Lower lobe of right lung (tissue), 2 donors: ENCODE data around the gene DOCK1. TPM values are rescaled to one million over a fixed set of nuclear protein-coding genes. Genes with fewer than 3 reads are reported as not detected.

Experiments
- ATAC-seq, 2 donors: fragments of 200-7000 bp; cut with Tn5 transposase; one replicate each; pipeline ENCODE4 v1.9.1; 2020 to 2022; ENCODE audit warnings: mild to moderate bottlenecking in 2 of 2, moderate library complexity in 2 of 2
- DNase-seq: peaks from one replicate; pipeline ENCODE4 v3.0.0-alpha.2; 2020
- H3K27ac ChIP-seq: fragments of 200-600 bp; one replicate; pipeline ENCODE4 v1.8.0; 2022
- H3K27me3 ChIP-seq: fragments of 200-600 bp; one replicate; pipeline ENCODE4 v1.8.0; 2022; ENCODE audit warnings: low read depth
- H3K36me3 ChIP-seq: fragments of 200-600 bp; one replicate; pipeline ENCODE4 v1.8.0; 2022; ENCODE audit warnings: mild to moderate bottlenecking
- H3K4me1 ChIP-seq: fragments of 200-600 bp; one replicate; pipeline ENCODE4 v1.8.0; 2022
- H3K4me3 ChIP-seq: fragments of 200-600 bp; one replicate; pipeline ENCODE4 v1.8.0; 2022; ENCODE audit warnings: mild to moderate bottlenecking
- H3K9me3 ChIP-seq: fragments of 200-600 bp; one replicate; pipeline ENCODE4 v1.8.0; 2022
- CTCF ChIP-seq: fragments of 200-600 bp; IDR thresholded peaks from one replicate; pipeline ENCODE4 v1.8.0; 2022; ENCODE audit warnings: antibody characterized with exemption, mild to moderate bottlenecking
- intact Hi-C: fragments of 100-400 bp; cut with DNase I; formaldehyde crosslinking; loops from one replicate; pipeline ENCODE4 v1.11.0; 2022
- total RNA-seq: library from RNA; stranded (reverse); fragmentation: NEBNext Ultra II Directional; extraction: Animal tissue kit (Norgen Biotek cat#: 25700); gene quantifications from one replicate; pipeline ENCODE4 v1.2.1, GENCODE V29; 2021
- donor health status: DM: no; HTN: yes; CAD: no; lungs with severe emphysema.

DOCK1 gene
- total RNA-seq, 1 donor from 2014 or later, result 44.8 TPM

- Histone ChIP-seq H3K4me3 (no peak overlapping the region), H3K36me3 (peaks cover 22% of the 10 kb centered on the region), H3K4me1 (no peaks in the 10 kb centered on the region), H3K9me3 (no peaks in the 10 kb centered on the region), H3K27ac (no peak overlapping the region), H3K27me3 (no peaks in the 10 kb centered on the region)
- intact Hi-C loops, result no loop called here
- ATAC-seq (no peak), DNase-seq (no peak)
- TF ChIP-seq CTCF, result no peak
Measured at GRCh38 chr10:127346604-127347003, 441.4 kb downstream of the DOCK1 start.

GRCh38 chr10:127347202-127347959 is 442.2 kb downstream of the DOCK1 start:
- no peaks in the 10 kb centered on the region for H3K9me3 ChIP-seq
- ATAC-seq (no peak), DNase-seq (no peak)
- no peak overlapping the region for H3K4me3 ChIP-seq
- intact Hi-C loops, result no loop called here
- H3K4me1 ChIP-seq, result no peaks in the 10 kb centered on the region
- H3K27me3 ChIP-seq, result no peaks in the 10 kb centered on the region
- TF ChIP-seq CTCF, result no peak
- H3K27ac ChIP-seq, result no peak overlapping the region
- peaks cover 22% of the 10 kb centered on the region for H3K36me3 ChIP-seq

GRCh38 chr10:127349737-127350136 is 444.5 kb downstream of the DOCK1 start:
- ATAC-seq (no peak), DNase-seq (no peak)
- Histone ChIP-seq H3K9me3 (no peaks in the 10 kb centered on the region), H3K36me3 (peaks cover 10% of the 10 kb centered on the region), H3K27me3 (no peaks in the 10 kb centered on the region), H3K4me3 (no peak overlapping the region), H3K27ac (no peak overlapping the region), H3K4me1 (no peaks in the 10 kb centered on the region)
- no peak for TF ChIP-seq CTCF
- intact Hi-C loops, result no loop called here

GRCh38 chr10:127351542-127351941 is 446.3 kb downstream of the DOCK1 start:
- DNase-seq (no peak), ATAC-seq (no peak)
- no peaks in the 10 kb centered on the region for H3K4me1 ChIP-seq
- intact Hi-C loops, result no loop called here
- H3K9me3 ChIP-seq, result no peaks in the 10 kb centered on the region
- no peaks in the 10 kb centered on the region for H3K36me3 ChIP-seq
- no peak overlapping the region for H3K27ac ChIP-seq
- no peak overlapping the region for H3K4me3 ChIP-seq
- TF ChIP-seq CTCF, result no peak
- no peaks in the 10 kb centered on the region for H3K27me3 ChIP-seq

- H3K4me3 ChIP-seq, result no peak overlapping the region
- DNase-seq, result no peak
- no peaks in the 10 kb centered on the region for H3K36me3 ChIP-seq
- no peak for ATAC-seq
- H3K9me3 ChIP-seq, result no peaks in the 10 kb centered on the region
- no peaks in the 10 kb centered on the region for H3K27me3 ChIP-seq
- TF ChIP-seq CTCF, result no peak
- H3K27ac ChIP-seq, result no peak overlapping the region
- intact Hi-C loops, result no loop called here
- no peaks in the 10 kb centered on the region for H3K4me1 ChIP-seq
Measured at GRCh38 chr10:127353544-127353943, 448.3 kb downstream of the DOCK1 start.
